Measurements from ENCODE around the gene WDR47.

Gene WDR47

GRCh38 chr1:109069294-109069693, 27.4 kb upstream of the WDR47 start:
- no peak for TF ChIP-seq USF1 (IDR thresholded peaks at IDR 0.05)
- no peak for TF ChIP-seq NFIC (IDR thresholded peaks at IDR 0.05)
- no peak for TF ChIP-seq CREB1 (IDR thresholded peaks at IDR 0.05; ENCODE audit: low read depth)
- no peak for TF ChIP-seq TCF12 (IDR thresholded peaks at IDR 0.05; ENCODE audit: low read depth)
- TF ChIP-seq RAD21 (IDR thresholded peaks at IDR 0.05; ENCODE audit: low read depth), result no peak
- TF ChIP-seq EP300 (IDR thresholded peaks at IDR 0.05; ENCODE audit: borderline replicate concordance), result no peak

DNA sequence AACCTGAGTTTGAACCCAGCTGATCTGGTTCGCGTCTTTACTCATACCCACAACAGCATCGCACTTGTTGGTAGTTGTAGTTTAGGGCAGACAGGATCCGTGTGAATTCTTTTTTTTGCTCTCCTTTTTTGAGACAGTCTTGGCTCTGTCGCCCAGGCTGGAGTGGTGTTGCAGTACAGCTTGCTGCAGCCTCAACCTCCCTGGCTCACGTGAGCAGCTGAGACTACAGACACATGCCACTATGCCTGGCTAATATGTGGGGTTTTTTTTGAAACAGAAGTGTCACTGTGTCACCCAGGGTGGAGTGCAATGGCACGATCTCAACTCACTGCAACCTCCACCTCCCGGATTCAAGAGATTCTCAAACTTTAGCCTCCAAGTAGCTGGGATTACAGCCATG, 26.0 kb upstream of the WDR47 start:
- TF ChIP-seq EP300 (IDR thresholded peaks at IDR 0.05; ENCODE audit: borderline replicate concordance) (no peak), TEAD4 (IDR thresholded peaks at IDR 0.05) (no peak), CREB1 (IDR thresholded peaks at IDR 0.05; ENCODE audit: low read depth) (no peak), EGR1 (IDR thresholded peaks at IDR 0.05) (no peak), ZBTB7A (IDR thresholded peaks at IDR 0.05; ENCODE audit: low read depth) (no peak), TAF1 (IDR thresholded peaks at IDR 0.05; ENCODE audit: low read depth) (no peak)

DNA sequence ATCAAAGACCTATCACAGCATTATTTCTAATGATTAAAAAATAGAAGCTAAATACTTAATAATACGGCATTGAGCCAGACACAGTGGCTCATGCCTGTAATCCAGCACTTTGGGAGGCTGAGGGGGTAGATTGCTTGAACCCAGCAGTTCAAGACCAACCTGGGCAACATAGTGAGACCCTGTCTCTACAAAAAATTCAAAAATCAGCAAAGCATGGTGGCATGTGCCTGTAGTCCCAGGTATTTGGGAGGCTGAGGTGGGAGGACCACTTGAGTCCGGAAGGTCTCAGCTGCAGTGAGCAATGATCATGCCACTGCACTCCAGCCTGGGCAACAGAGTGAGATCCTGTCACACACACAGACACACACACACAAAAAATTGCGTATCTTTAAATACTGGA, 23.2 kb upstream of the WDR47 start:
- no peak for TF ChIP-seq NFIC (IDR thresholded peaks at IDR 0.05)
- TF ChIP-seq MAX (IDR thresholded peaks at IDR 0.05), result no peak

- TF ChIP-seq TCF12 (IDR thresholded peaks at IDR 0.05; ENCODE audit: low read depth) (no peak), CREB1 (IDR thresholded peaks at IDR 0.05; ENCODE audit: low read depth) (no peak), MAX (IDR thresholded peaks at IDR 0.05) (no peak), EP300 (IDR thresholded peaks at IDR 0.05; ENCODE audit: borderline replicate concordance) (no peak)
Observed at GRCh38 chr1:109061183-109061582, 19.3 kb upstream of the WDR47 start.

GRCh38 chr1:109060707-109061106, 18.8 kb upstream of the WDR47 start:
- no peak for TF ChIP-seq RAD21 (IDR thresholded peaks at IDR 0.05; ENCODE audit: low read depth)
- TF ChIP-seq EGR1 (IDR thresholded peaks at IDR 0.05), result no peak

DNA sequence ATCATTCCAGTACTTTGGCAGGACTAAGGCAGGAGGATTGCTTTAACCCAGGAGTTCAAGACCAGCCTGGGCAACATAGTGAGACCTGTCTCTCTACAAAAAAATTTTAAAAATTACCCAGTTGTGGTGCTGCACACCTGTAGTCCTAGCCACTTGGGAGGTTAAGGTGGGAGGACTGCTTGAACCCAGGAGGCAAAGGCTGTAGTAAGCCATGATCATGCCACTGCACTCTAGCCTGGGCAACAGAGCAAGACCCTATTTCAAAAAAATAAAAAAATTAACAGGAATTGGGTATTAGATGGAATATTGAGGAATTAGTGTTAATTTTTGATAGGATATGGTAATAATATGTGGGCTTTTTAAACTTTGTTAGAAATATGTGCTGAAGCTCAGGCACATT, 17.1 kb upstream of the WDR47 start:
- no peak for TF ChIP-seq TEAD4 (IDR thresholded peaks at IDR 0.05)
- TF ChIP-seq TAF1 (IDR thresholded peaks at IDR 0.05; ENCODE audit: low read depth), result no peak
- TF ChIP-seq YY1 (IDR thresholded peaks at IDR 0.05; ENCODE audit: low read depth), result no peak
- no peak for TF ChIP-seq EGR1 (IDR thresholded peaks at IDR 0.05)
- no peak for TF ChIP-seq REST (IDR thresholded peaks at IDR 0.05; ENCODE audit: low read depth)
- TF ChIP-seq USF1 (IDR thresholded peaks at IDR 0.05), result no peak
- TF ChIP-seq CEBPB (IDR thresholded peaks at IDR 0.05), result no peak
- TF ChIP-seq FOXM1 (IDR thresholded peaks at IDR 0.05; ENCODE audit: borderline replicate concordance, low read depth), result no peak
- no peak for TF ChIP-seq ZBTB7A (IDR thresholded peaks at IDR 0.05; ENCODE audit: low read depth)
- no peak for TF ChIP-seq MAX (IDR thresholded peaks at IDR 0.05)
- no peak for TF ChIP-seq CREB1 (IDR thresholded peaks at IDR 0.05; ENCODE audit: low read depth)
- TF ChIP-seq EP300 (IDR thresholded peaks at IDR 0.05; ENCODE audit: borderline replicate concordance), result no peak
- TF ChIP-seq TCF12 (IDR thresholded peaks at IDR 0.05; ENCODE audit: low read depth), result no peak

DNA sequence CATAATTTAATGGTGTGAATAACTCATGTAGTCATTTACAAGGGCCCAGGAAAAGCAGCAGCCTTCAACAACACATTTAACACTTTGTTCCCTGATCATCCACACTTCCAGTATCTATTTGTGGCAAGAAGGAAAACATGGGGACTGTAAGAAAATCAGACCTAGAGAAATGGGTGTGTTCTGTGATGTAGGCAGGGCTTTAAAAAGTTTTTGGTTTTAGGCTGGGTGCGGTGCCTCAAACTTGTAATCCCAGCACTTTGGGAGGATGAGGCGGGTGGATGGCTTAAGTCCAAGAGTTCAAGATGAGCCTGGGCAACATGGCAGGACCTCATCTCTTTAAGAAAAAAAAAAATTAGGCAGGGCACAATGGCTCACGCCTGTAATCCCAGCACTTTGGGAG, 14.2 kb upstream of the WDR47 start:
- TF ChIP-seq EP300 (IDR thresholded peaks at IDR 0.05; ENCODE audit: borderline replicate concordance) (no peak), MAX (IDR thresholded peaks at IDR 0.05) (no peak), USF1 (IDR thresholded peaks at IDR 0.05) (no peak), CEBPB (IDR thresholded peaks at IDR 0.05) (no peak), FOXM1 (IDR thresholded peaks at IDR 0.05; ENCODE audit: borderline replicate concordance, low read depth) (no peak), RAD21 (IDR thresholded peaks at IDR 0.05; ENCODE audit: low read depth) (no peak)

- TF ChIP-seq TAF1 (IDR thresholded peaks at IDR 0.05; ENCODE audit: low read depth) (no peak), TEAD4 (IDR thresholded peaks at IDR 0.05) (no peak), CEBPB (IDR thresholded peaks at IDR 0.05) (no peak), TCF12 (IDR thresholded peaks at IDR 0.05; ENCODE audit: low read depth) (no peak), YY1 (IDR thresholded peaks at IDR 0.05; ENCODE audit: low read depth) (no peak), REST (IDR thresholded peaks at IDR 0.05; ENCODE audit: low read depth) (no peak), USF1 (IDR thresholded peaks at IDR 0.05) (no peak), MAX (IDR thresholded peaks at IDR 0.05) (no peak), FOXM1 (IDR thresholded peaks at IDR 0.05; ENCODE audit: borderline replicate concordance, low read depth) (no peak), CREB1 (IDR thresholded peaks at IDR 0.05; ENCODE audit: low read depth) (no peak)
Observed at GRCh38 chr1:109050228-109050995, 8.5 kb upstream of the WDR47 start.
